Measurements from ENCODE around the gene AMN1.

GRCh38 chr12:31765931-31766330 is 37.1 kb upstream of the AMN1 start:
- no peak for TF ChIP-seq POLR2A (IDR thresholded peaks at IDR 0.05)
- no peak for TF ChIP-seq CTCF (IDR thresholded peaks at IDR 0.05)

Data from testis (tissue), 2 donors.